MM.1S (cell line): Measurements from ENCODE around the gene MIPEP.

ENCODE experiments used
- DNase-seq: peaks from one replicate; pipeline ENCODE4 v3.0.0-alpha.2; 2015
- H2AFZ ChIP-seq: fragments of 300-600 bp; sonication (generic); 2 replicates; pipeline ENCODE4 v1.6.0; 2016; ENCODE audit warnings: antibody characterized with exemption, low read length
- H3F3A ChIP-seq: fragments of 300-600 bp; sonication (generic); 2 replicates; pipeline ENCODE4 v1.6.1; 2016; ENCODE audit warnings: mild to moderate bottlenecking, antibody characterized with exemption, low read length, moderate library complexity, mixed read lengths; ENCODE audit not compliant: insufficient read depth
- H3K27ac ChIP-seq: fragments of 300-600 bp; sonication (generic); 2 replicates; pipeline ENCODE4 v1.5.1; 2016; ENCODE audit warnings: mild to moderate bottlenecking, low read length
- H3K27me3 ChIP-seq: fragments of 300-600 bp; sonication (generic); replicated peaks from 2 replicates; pipeline ENCODE4 v1.6.0; 2016; ENCODE audit warnings: low read length; ENCODE audit not compliant: insufficient read depth
- H3K36me3 ChIP-seq: fragments of 300-600 bp; sonication (generic); replicated peaks from 2 replicates; pipeline ENCODE4 v1.6.1; 2016; ENCODE audit warnings: mild to moderate bottlenecking, low read length, mixed read lengths; ENCODE audit not compliant: insufficient read depth
- H3K4me1 ChIP-seq: fragments of 300-600 bp; sonication (generic); 2 replicates; pipeline ENCODE4 v1.6.1; 2016; ENCODE audit warnings: low read length, mixed read lengths
- H3K4me2 ChIP-seq: fragments of 300-600 bp; sonication (generic); 2 replicates; pipeline ENCODE4 v1.6.0; 2016; ENCODE audit warnings: low read depth, low read length
- H3K4me3 ChIP-seq: fragments of 300-600 bp; sonication (generic); 2 replicates; pipeline ENCODE4 v1.5.1; 2016; ENCODE audit warnings: low read length, mixed read lengths
- H3K79me2 ChIP-seq: fragments of 300-600 bp; sonication (generic); 2 replicates; pipeline ENCODE4 v1.6.1; 2016; ENCODE audit warnings: mixed run types, low read length, mixed read lengths
- H3K9ac ChIP-seq: fragments of 300-600 bp; sonication (generic); 2 replicates; pipeline ENCODE4 v1.6.1; 2016; ENCODE audit warnings: low read length, mixed read lengths
- H3K9me2 ChIP-seq: fragments of 300-600 bp; sonication (generic); replicated peaks from 2 replicates; pipeline ENCODE4 v1.6.1; 2016; ENCODE audit warnings: mild to moderate bottlenecking, low read length, mixed read lengths; ENCODE audit not compliant: insufficient read depth
- H3K9me3 ChIP-seq: fragments of 300-600 bp; sonication (generic); replicated peaks from 2 replicates; pipeline ENCODE4 v1.6.1; 2016; ENCODE audit warnings: mild to moderate bottlenecking, low read length, mixed read lengths; ENCODE audit not compliant: insufficient read depth
- H4K20me1 ChIP-seq: fragments of 300-600 bp; sonication (generic); 2 replicates; pipeline ENCODE4 v1.6.1; 2016; ENCODE audit warnings: mild to moderate bottlenecking, low read length, moderate library complexity, mixed read lengths; ENCODE audit not compliant: insufficient read depth
- EZH2 ChIP-seq: fragments of 300-600 bp; sonication (generic); optimal IDR thresholded peaks from 2 replicates; pipeline ENCODE3; 2017; ENCODE audit warnings: low read depth, mild to moderate bottlenecking, antibody characterized with exemption, low read length, mixed read lengths
- EZH2phosphoT487 ChIP-seq: fragments of 300-600 bp; sonication (generic); IDR thresholded peaks from 2 replicates; pipeline ENCODE4 v1.6.1; 2018; ENCODE audit warnings: antibody characterized with exemption, low read length
- TF ChIP-seq, protein P1 (sequence below): fragments of 300-600 bp; sonication (generic); IDR thresholded peaks from 2 replicates; pipeline ENCODE4 v1.5.1; 2016; ENCODE audit warnings: antibody characterized with exemption, low read length, mixed read lengths

Gene MIPEP

DNA sequence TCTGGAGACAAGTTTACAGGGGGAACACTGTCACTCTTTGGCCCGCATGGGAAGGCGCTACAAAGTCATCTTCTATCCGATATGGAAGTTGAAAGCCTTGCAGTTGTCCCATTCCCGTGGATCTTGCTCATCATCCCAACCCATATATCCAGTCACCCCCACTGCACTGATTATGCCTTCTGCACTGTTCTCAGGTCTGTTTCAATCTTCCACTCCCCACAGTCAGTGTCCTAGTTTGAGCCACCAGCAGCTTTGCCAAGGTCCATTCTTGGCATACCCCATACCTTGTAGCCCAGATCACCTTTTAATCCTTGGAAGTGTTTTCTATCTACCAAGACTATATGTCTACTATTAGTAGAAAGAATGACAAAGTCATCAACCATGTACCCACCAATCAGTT, 88.1 kb downstream of the MIPEP start:
- no peaks in the 10 kb centered on the region for H4K20me1 ChIP-seq
- no peak for TF ChIP-seq EZH2
- no peak for TF ChIP-seq EZH2phosphoT487
- TF ChIP-seq, protein P1, sequence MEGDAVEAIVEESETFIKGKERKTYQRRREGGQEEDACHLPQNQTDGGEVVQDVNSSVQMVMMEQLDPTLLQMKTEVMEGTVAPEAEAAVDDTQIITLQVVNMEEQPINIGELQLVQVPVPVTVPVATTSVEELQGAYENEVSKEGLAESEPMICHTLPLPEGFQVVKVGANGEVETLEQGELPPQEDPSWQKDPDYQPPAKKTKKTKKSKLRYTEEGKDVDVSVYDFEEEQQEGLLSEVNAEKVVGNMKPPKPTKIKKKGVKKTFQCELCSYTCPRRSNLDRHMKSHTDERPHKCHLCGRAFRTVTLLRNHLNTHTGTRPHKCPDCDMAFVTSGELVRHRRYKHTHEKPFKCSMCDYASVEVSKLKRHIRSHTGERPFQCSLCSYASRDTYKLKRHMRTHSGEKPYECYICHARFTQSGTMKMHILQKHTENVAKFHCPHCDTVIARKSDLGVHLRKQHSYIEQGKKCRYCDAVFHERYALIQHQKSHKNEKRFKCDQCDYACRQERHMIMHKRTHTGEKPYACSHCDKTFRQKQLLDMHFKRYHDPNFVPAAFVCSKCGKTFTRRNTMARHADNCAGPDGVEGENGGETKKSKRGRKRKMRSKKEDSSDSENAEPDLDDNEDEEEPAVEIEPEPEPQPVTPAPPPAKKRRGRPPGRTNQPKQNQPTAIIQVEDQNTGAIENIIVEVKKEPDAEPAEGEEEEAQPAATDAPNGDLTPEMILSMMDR, result no peak
- H3K9me2 ChIP-seq, result no peaks in the 10 kb centered on the region
- H3K27me3 ChIP-seq, result no peaks in the 10 kb centered on the region
- no peak overlapping the region for H3K4me3 ChIP-seq
- H2AFZ ChIP-seq, result no peak overlapping the region
- H3K4me1 ChIP-seq, result peaks cover 8% of the 10 kb centered on the region; the same call in 1 of the 2 replicates
- H3K79me2 ChIP-seq, result no peaks in the 10 kb centered on the region
- H3K4me2 ChIP-seq, result no peak overlapping the region
- H3K36me3 ChIP-seq, result no peaks in the 10 kb centered on the region
- H3K9ac ChIP-seq, result no peak overlapping the region
- no peak overlapping the region for H3K27ac ChIP-seq
- DNase-seq, result no peak
- H3F3A ChIP-seq, result 0 out of 2 replicates have a peak, but pooled peaks cover 6% of the 10 kb centered on the region
- no peaks in the 10 kb centered on the region for H3K9me3 ChIP-seq

DNA sequence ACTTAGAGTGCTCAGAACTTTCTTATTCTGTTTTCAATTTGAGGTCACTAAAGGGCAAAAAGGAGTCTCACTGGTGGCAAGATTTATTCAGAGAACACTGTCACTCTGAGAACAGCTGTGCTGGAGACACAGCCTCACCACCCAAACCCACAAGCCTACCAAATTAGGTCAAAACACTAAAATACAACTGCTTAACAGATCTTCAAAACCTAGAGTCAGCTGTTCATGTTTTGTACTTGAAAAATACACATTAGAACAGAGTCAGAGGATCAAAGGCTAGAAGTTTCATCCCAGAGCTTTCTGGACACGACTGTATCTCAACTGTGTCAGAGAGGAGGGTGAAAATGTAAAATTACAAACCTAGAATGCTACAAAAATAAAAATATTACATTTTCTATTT, 89.3 kb downstream of the MIPEP start:
- Histone ChIP-seq H2AFZ (no peak overlapping the region), H3K36me3 (no peaks in the 10 kb centered on the region), H3K4me1 (peaks cover 8% of the 10 kb centered on the region; the same call in 1 of the 2 replicates), H3K27ac (peak overlapping the region; percentile 65; the same call in 1 of the 2 replicates), H3K27me3 (no peaks in the 10 kb centered on the region), H3K4me3 (no peak overlapping the region), H3K9ac (peak overlapping the region; percentile 10; the same call in 1 of the 2 replicates), H3K4me2 (peak overlapping the region; percentile 37; the same call in 1 of the 2 replicates), H3K9me3 (no peaks in the 10 kb centered on the region), H4K20me1 (no peaks in the 10 kb centered on the region), H3K79me2 (no peaks in the 10 kb centered on the region), H3F3A (0 out of 2 replicates have a peak, but pooled peaks cover 6% of the 10 kb centered on the region), H3K9me2 (no peaks in the 10 kb centered on the region)
- peak; percentile 71 for DNase-seq
- TF ChIP-seq, protein P1, result no peak
- no peak for TF ChIP-seq EZH2phosphoT487
- TF ChIP-seq EZH2, result no peak

DNA sequence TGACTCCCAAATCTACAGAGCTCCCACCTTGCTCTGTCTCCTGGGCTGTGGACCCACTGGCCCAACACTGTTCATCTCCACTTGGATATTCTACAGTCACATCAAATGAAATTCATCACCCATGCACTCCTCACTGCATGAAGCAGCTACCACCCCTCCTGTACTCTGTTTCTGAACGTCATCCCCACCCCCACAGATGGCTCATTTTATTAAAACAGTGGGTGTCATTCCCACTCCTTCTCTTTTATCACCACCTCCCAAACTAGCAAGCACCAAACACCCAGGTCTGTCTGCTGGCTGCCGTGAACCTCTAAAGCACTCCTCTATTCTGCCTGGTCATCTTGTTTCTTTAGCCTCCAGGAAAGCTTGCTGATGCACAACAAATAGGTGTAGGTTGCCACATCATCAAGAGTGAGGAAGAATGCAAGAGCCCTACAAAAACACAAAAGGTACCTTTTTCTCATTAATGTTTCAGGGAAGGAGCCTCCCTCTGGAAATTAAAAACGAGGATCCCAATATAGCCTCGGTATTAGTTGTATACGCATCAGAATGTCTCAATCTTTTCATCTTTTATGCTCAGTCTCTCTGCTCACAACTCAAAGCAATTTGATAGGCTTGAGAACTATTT, 91.8 kb downstream of the MIPEP start:
- no peak overlapping the region for H3K4me3 ChIP-seq

More for the DNA sequence above, 91.8 kb downstream of the MIPEP start:
- no peaks in the 10 kb centered on the region for H4K20me1 ChIP-seq
- no peaks in the 10 kb centered on the region for H3K9me2 ChIP-seq
- H3K9ac ChIP-seq, result no peak overlapping the region
- H2AFZ ChIP-seq, result no peak overlapping the region
- peaks cover 8% of the 10 kb centered on the region; the same call in 1 of the 2 replicates for H3K4me1 ChIP-seq
- TF ChIP-seq EZH2 (no peak), EZH2phosphoT487 (no peak)
- TF ChIP-seq, protein P1, result no peak
- no peaks in the 10 kb centered on the region for H3K36me3 ChIP-seq
- H3K4me2 ChIP-seq, result no peak overlapping the region
- H3K27ac ChIP-seq, result no peak overlapping the region
- DNase-seq, result no peak
- H3K27me3 ChIP-seq, result no peaks in the 10 kb centered on the region
- H3K9me3 ChIP-seq, result no peaks in the 10 kb centered on the region
- 0 out of 2 replicates have a peak, but pooled peaks cover 6% of the 10 kb centered on the region for H3F3A ChIP-seq
- H3K79me2 ChIP-seq, result no peaks in the 10 kb centered on the region
